Mucosa of rectum (tissue), 2 donors: Measurements from ENCODE around the gene NDUFS2.
"Not testable (repeated sequence)": the region's sequence is repeated elsewhere in the genome, so short reads cannot be mapped to it uniquely, and the experiment has no call there.

Experiments
- H3K27ac ChIP-seq, 2 donors: one replicate each; pipeline ENCODE4 v1.7.0; 2013; ENCODE audit warnings: inconsistent platforms in 2 of 2, low read depth in 2 of 2, low read length in 2 of 2
- H3K27me3 ChIP-seq, 2 donors: one replicate each; pipeline ENCODE4 v1.7.0; 2013; ENCODE audit warnings: low read length in 2 of 2; ENCODE audit not compliant: control insufficient read depth in 2 of 2, insufficient read depth in 2 of 2
- H3K36me3 ChIP-seq, 2 donors: one replicate each; pipeline ENCODE4 v1.7.0; 2013; ENCODE audit warnings: low read length in 2 of 2; ENCODE audit not compliant: control insufficient read depth in 2 of 2, insufficient read depth in 2 of 2
- H3K4me1 ChIP-seq, 2 donors: one replicate each; pipeline ENCODE4 v1.7.0; 2013; ENCODE audit warnings: low read length in 2 of 2, mild to moderate bottlenecking in 1 of 2; ENCODE audit not compliant: control insufficient read depth in 2 of 2, insufficient read depth in 2 of 2
- H3K4me3 ChIP-seq, 2 donors: one replicate each; pipeline ENCODE4 v1.7.0; 2013; ENCODE audit warnings: low read length in 2 of 2
- H3K9ac ChIP-seq, 2 donors: one replicate each; pipeline ENCODE4 v1.7.0; 2013; ENCODE audit warnings: low read length in 2 of 2, low read depth in 1 of 2, mild to moderate bottlenecking in 1 of 2
- H3K9me3 ChIP-seq, 2 donors: one replicate each; pipeline ENCODE4 v1.7.0; 2013; ENCODE audit warnings: low read length in 2 of 2; ENCODE audit not compliant: control insufficient read depth in 2 of 2
- donor health status: healthy.
- donor health status: Normal muscosa, but diverticular disease.

NDUFS2 gene

GRCh38 chr1:161219078-161219892, 17.1 kb downstream of the NDUFS2 start:
- peaks cover 0 to 3% of the 10 kb centered on the region in 2 donors for H3K4me1 ChIP-seq

GRCh38 chr1:161220002-161220401, 17.8 kb downstream of the NDUFS2 start:
- no peak overlapping the region for H3K9ac ChIP-seq
- H3K9me3 ChIP-seq, result no peaks in the 10 kb centered on the region
- no peak overlapping the region for H3K27ac ChIP-seq
- H3K4me3 ChIP-seq, result no peak overlapping the region
- no peaks in the 10 kb centered on the region for H3K36me3 ChIP-seq
- peaks cover 0 to 3% of the 10 kb centered on the region in 2 donors for H3K4me1 ChIP-seq
- H3K27me3 ChIP-seq, result no peaks in the 10 kb centered on the region

More at GRCh38 chr1:161219078-161219892, 17.1 kb downstream of the NDUFS2 start:
- Histone ChIP-seq H3K4me3 (no peak overlapping the region), H3K9ac (no peak overlapping the region), H3K36me3 (peaks cover 3 to 5% of the 10 kb centered on the region in 2 donors), H3K9me3 (no peaks in the 10 kb centered on the region), H3K27ac (no peak overlapping the region), H3K27me3 (no peaks in the 10 kb centered on the region)

GRCh38 chr1:161222175-161223019, 20.2 kb downstream of the NDUFS2 start:
- no peaks in the 10 kb centered on the region for H3K9me3 ChIP-seq
- H3K4me1 ChIP-seq, result peaks cover 17 to 18% of the 10 kb centered on the region in 2 donors
- no peak overlapping the region for H3K4me3 ChIP-seq
- no peak overlapping the region for H3K9ac ChIP-seq
- no peak overlapping the region for H3K27ac ChIP-seq
- no peaks in the 10 kb centered on the region for H3K27me3 ChIP-seq
- H3K36me3 ChIP-seq, result no peaks in the 10 kb centered on the region

- Histone ChIP-seq H3K9me3 (no peaks in the 10 kb centered on the region), H3K4me3 (no peak overlapping the region), H3K4me1 (peaks cover 17 to 21% of the 10 kb centered on the region in 2 donors), H3K27ac (no peak overlapping the region), H3K9ac (no peak overlapping the region), H3K27me3 (no peaks in the 10 kb centered on the region), H3K36me3 (peaks cover 8 to 9% of the 10 kb centered on the region in 2 donors)
Measured at GRCh38 chr1:161223805-161224694, 21.9 kb downstream of the NDUFS2 start.

GRCh38 chr1:161224695-161225087, 22.5 kb downstream of the NDUFS2 start:
- H3K9ac ChIP-seq, H3K27ac ChIP-seq, H3K27me3 ChIP-seq: not testable (repeated sequence)

GRCh38 chr1:161225178-161225533, 23.0 kb downstream of the NDUFS2 start:
- no peaks in the 10 kb centered on the region for H3K27me3 ChIP-seq
- H3K27ac ChIP-seq, result peak overlapping the region; percentile 53 to 63
- H3K36me3 ChIP-seq, result peaks cover 17 to 18% of the 10 kb centered on the region in 2 donors
- H3K9me3 ChIP-seq, result no peaks in the 10 kb centered on the region
- H3K4me1 ChIP-seq, result peaks cover 17 to 21% of the 10 kb centered on the region in 2 donors
- H3K9ac ChIP-seq, result peak overlapping the region in 1 of 2 donors; percentile 7
- peak overlapping the region; percentile 21 to 45 for H3K4me3 ChIP-seq

More at GRCh38 chr1:161224695-161225087, 22.5 kb downstream of the NDUFS2 start:
- H3K4me3 ChIP-seq, H3K9me3 ChIP-seq: not testable (repeated sequence)
- peaks cover 17 to 21% of the 10 kb centered on the region in 2 donors for H3K4me1 ChIP-seq
- peaks cover 15% of the 10 kb centered on the region in 2 donors for H3K36me3 ChIP-seq

GRCh38 chr1:161225534-161226319, 23.6 kb downstream of the NDUFS2 start, which contains the start of gene TOMM40L:
Gene TOMM40L (plus strand): TSS chr1:161226060. CDS start chr1:161226490, 430 bp downstream.
- H3K4me3 ChIP-seq, result peak within 1 kb of the TSS; percentile 95 to 98
- H3K27ac ChIP-seq, result peak within 1 kb of the TSS; percentile 66 to 68
- peak within 1 kb of the TSS; percentile 76 to 88 for H3K9ac ChIP-seq
- H3K36me3 ChIP-seq, result peaks cover 20 to 22% of the 10 kb centered on the region in 2 donors
- no peaks in the 10 kb centered on the region for H3K9me3 ChIP-seq
- no peaks in the 10 kb centered on the region for H3K27me3 ChIP-seq
- H3K4me1 ChIP-seq, result peaks cover 17 to 21% of the 10 kb centered on the region in 2 donors

- Histone ChIP-seq H3K27me3 (no peaks in the 10 kb centered on the region), H3K9me3 (no peaks in the 10 kb centered on the region), H3K9ac (peak overlapping the region; percentile 76 to 88), H3K4me3 (peak overlapping the region; percentile 95 to 98), H3K36me3 (peaks cover 20 to 22% of the 10 kb centered on the region in 2 donors), H3K4me1 (peaks cover 17 to 21% of the 10 kb centered on the region in 2 donors), H3K27ac (peak overlapping the region; percentile 66 to 68)
Measured at GRCh38 chr1:161226320-161226711, 24.1 kb downstream of the NDUFS2 start.

- Histone ChIP-seq H3K4me3 (peak overlapping the region; percentile 95 to 98), H3K9ac (peak overlapping the region in 1 of 2 donors; percentile 88), H3K4me1 (peaks cover 17 to 21% of the 10 kb centered on the region in 2 donors), H3K36me3 (peaks cover 20 to 22% of the 10 kb centered on the region in 2 donors), H3K27ac (no peak overlapping the region), H3K27me3 (no peaks in the 10 kb centered on the region), H3K9me3 (no peaks in the 10 kb centered on the region)
Measured at GRCh38 chr1:161226759-161227158, 24.6 kb downstream of the NDUFS2 start.
